H1 (cell line): Measurements from ENCODE around the gene NBAS. TPM values are rescaled to one million over a fixed set of nuclear protein-coding genes. Genes with fewer than 3 reads are reported as not detected.

Experiments used
- CHD7 ChIP-seq: fragments of 300-600 bp; sonication (generic); IDR thresholded peaks from 2 replicates; pipeline ENCODE4 v1.7.1; 2012; ENCODE audit warnings: low read length, moderate library complexity, mild to moderate bottlenecking, inconsistent platforms; ENCODE audit not compliant: insufficient replicate concordance
- polyA plus RNA-seq, 7 experiments: library from polyadenylated mRNA; depleted of rRNA in 3 of 7; stranded (reverse) in 5 of 7; unstranded in 2 of 7; fragments of >200 nt in 5 of 7; fragments of 200-250 nt in 2 of 7; gene quantifications; 1 replicate in 5 of 7; 2 replicates in 1 of 7; 4 replicates in 1 of 7; pipeline versions ENCODE4 v1.2.1 to v1.2.3, GENCODE V29; 2011 to 2013; ENCODE audit warnings: missing spikeins in 2 of 7, mixed read lengths in 2 of 7
- total RNA-seq: library from RNA; stranded (reverse); fragmentation: NEBNext Ultra II Directional; extraction: Animal tissue kit (Norgen Biotek cat#: 25700); gene quantifications from 2 replicates; pipeline ENCODE4 v1.2.1, GENCODE V29; 2021

Gene NBAS
- total and polyA plus RNA-seq, 2 of the 8 experiments (the other 6 are each of a cell fraction or from before 2014, with no cell fraction given), result 19.6 to 34.8 TPM

- no peak for TF ChIP-seq CHD7
These were observed 319.9 kb downstream of the NBAS start (continued) for GRCh38 chr2:15241201-15241600.
